Nephron progenitor cell (in vitro differentiated cells): ENCODE data around the gene EN1.

Experiments
- DNase-seq: peaks from one replicate; pipeline ENCODE4 v3.0.0; 2021
- H3K27ac Mint-ChIP-seq: 2 replicates; pipeline ENCODE4 v1.8.0; 2021; ENCODE audit warnings: mild to moderate bottlenecking, moderate library complexity, mixed read lengths
- H3K27me3 Mint-ChIP-seq: 2 replicates; pipeline ENCODE4 v1.8.0; 2021; ENCODE audit warnings: mild to moderate bottlenecking, low read depth, mixed read lengths; ENCODE audit not compliant: poor library complexity
- H3K36me3 Mint-ChIP-seq: 2 replicates; pipeline ENCODE4 v1.8.0; 2021; ENCODE audit warnings: low read depth, mixed read lengths
- H3K4me1 Mint-ChIP-seq: 2 replicates; pipeline ENCODE4 v1.8.0; 2021; ENCODE audit warnings: mixed read lengths
- H3K4me3 Mint-ChIP-seq: 2 replicates; pipeline ENCODE4 v1.8.0; 2021; ENCODE audit warnings: mild to moderate bottlenecking, moderate library complexity, mixed read lengths
- H3K9me3 Mint-ChIP-seq: 2 replicates; pipeline ENCODE4 v1.8.0; 2021; ENCODE audit warnings: mild to moderate bottlenecking, moderate library complexity, mixed read lengths
- CTCF ChIP-seq: fragments of 200-600 bp; sonication (generic); IDR thresholded peaks from 2 replicates; pipeline ENCODE4 v1.5.0; 2021; ENCODE audit warnings: antibody characterized with exemption

Gene EN1

DNA sequence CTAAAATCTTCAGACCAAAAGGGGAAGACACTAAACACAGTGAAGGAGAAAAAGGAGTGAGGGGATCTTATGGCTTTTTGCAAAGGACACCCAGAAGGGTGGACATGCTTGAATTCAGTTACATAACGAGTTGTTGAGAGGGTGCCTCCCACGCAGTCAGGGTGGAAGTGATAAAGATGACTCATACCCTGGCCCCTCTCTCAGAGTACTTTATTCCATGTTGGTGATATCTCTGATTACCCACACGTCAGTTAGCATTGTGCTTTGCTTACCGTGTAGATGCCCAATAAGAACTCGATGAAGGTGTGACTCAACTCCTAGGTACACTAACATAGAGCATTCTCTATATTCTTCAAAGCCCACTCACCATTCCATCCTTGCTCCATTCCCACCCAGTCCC lies 44.4 kb downstream of the EN1 start:
- H3K27me3 Mint-ChIP-seq, result peaks cover 20% of the 10 kb centered on the region
- H3K4me3 Mint-ChIP-seq, result no peak overlapping the region
- no peaks in the 10 kb centered on the region for H3K36me3 Mint-ChIP-seq
- no peak for DNase-seq
- no peak overlapping the region for H3K27ac Mint-ChIP-seq
- no peaks in the 10 kb centered on the region for H3K9me3 Mint-ChIP-seq
- TF ChIP-seq CTCF, result no peak
- peaks cover 35% of the 10 kb centered on the region for H3K4me1 Mint-ChIP-seq

DNA sequence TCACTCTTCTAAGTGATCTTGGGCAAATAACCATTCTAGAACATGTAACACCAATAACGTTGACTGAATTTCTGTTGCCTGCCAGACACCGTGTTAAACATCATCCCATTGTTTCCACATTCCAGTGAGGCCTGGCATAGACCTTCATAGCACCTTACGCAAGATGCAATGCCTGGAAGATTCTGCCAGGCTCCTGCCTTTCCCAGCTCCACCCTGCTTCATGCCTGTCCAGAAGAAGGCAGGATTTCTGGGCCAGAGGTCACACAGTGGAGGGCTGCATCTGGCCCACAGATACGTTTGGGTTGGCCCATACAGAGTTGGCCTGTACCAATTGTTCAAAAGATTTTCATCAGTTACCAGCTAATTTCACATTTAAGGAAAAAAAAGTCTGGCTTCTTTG lies 46.3 kb downstream of the EN1 start:
- H3K36me3 Mint-ChIP-seq, result no peaks in the 10 kb centered on the region
- no peak for DNase-seq
- peaks cover 17% of the 10 kb centered on the region for H3K4me1 Mint-ChIP-seq
- H3K27me3 Mint-ChIP-seq, result peaks cover 11% of the 10 kb centered on the region
- no peaks in the 10 kb centered on the region for H3K9me3 Mint-ChIP-seq
- TF ChIP-seq CTCF, result no peak
- no peak overlapping the region for H3K4me3 Mint-ChIP-seq
- H3K27ac Mint-ChIP-seq, result no peak overlapping the region

DNA sequence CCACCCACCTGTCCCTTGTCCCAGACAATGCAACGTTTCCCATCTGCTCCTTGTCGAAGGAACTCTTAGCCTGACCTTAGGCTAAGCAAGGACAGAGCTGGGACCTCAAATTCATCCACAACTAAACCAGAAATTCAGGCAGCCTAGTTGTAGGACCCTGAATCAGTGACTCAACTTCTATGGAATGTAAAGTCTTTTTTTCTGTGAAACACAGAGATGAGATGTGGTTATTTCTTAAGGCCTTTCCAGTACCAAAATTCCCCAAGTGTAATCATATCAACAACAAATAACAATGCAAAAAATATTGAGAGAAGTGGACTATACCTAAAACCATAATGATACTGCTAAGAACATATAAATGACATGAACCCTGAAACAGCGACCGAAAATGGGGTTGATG lies 46.7 kb downstream of the EN1 start:
- no peak overlapping the region for H3K4me3 Mint-ChIP-seq
- no peaks in the 10 kb centered on the region for H3K36me3 Mint-ChIP-seq
- no peaks in the 10 kb centered on the region for H3K9me3 Mint-ChIP-seq
- peaks cover 11% of the 10 kb centered on the region for H3K27me3 Mint-ChIP-seq
- TF ChIP-seq CTCF, result no peak
- H3K27ac Mint-ChIP-seq, result no peak overlapping the region
- H3K4me1 Mint-ChIP-seq, result peaks cover 13% of the 10 kb centered on the region
- DNase-seq, result no peak

DNA sequence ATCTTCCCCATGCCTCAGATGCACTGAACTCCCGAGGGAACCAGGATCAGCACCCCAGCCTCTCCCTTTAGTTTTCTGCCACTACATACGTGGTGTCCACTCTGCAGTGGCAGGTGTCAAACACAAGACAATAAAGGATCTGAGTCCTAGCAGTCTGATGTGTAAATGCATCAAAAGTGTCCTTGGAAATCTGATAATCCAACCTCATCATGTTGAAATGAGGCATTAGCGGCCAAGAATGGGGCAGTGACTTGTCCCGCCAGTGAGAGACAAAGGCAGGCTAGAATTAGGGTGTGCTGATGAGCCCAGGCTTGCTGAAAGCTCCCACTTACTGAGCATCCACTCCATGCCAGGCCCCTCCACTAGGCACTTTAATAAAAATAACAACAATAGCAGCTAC lies 52.9 kb downstream of the EN1 start:
- H3K4me3 Mint-ChIP-seq, result no peak overlapping the region
- no peak overlapping the region for H3K27ac Mint-ChIP-seq
- peaks cover 13% of the 10 kb centered on the region for H3K4me1 Mint-ChIP-seq
- TF ChIP-seq CTCF, result no peak
- no peaks in the 10 kb centered on the region for H3K9me3 Mint-ChIP-seq
- peaks cover 12% of the 10 kb centered on the region for H3K27me3 Mint-ChIP-seq
- no peak for DNase-seq
- H3K36me3 Mint-ChIP-seq, result no peaks in the 10 kb centered on the region
